Measurements from ENCODE around the gene TEAD3.

DNA sequence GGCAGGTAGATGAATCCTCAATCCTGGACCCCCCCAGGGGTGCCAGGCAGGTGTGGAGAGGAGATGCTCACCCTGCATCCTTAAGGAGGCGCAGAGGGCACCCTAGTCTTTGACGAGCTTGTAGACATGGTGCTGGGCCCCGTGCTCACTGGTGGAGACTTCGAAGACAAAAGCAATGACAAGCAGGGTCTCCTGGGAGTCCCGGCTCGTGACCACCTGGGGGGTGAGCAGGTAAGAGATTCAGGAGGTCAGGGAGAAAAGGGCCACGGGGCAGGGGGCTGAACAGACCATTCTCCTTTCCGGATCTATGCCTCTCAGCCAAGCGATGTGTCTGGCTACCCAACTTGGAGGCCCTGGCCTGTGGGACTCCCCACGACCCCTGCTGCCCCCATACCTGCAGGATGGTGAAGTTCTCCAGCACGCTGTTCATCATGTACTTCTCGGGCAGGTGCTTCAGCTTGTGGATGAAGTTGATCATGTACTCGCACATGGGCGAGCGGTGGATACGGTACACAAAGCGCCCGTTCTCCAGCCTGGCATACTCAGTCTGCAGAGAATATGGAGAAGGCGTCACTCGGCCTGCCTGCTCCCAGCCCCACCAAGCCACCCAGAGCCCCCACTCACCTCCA lies 21.8 kb downstream of the TEAD3 start:
- TF ChIP-seq, protein P1, sequence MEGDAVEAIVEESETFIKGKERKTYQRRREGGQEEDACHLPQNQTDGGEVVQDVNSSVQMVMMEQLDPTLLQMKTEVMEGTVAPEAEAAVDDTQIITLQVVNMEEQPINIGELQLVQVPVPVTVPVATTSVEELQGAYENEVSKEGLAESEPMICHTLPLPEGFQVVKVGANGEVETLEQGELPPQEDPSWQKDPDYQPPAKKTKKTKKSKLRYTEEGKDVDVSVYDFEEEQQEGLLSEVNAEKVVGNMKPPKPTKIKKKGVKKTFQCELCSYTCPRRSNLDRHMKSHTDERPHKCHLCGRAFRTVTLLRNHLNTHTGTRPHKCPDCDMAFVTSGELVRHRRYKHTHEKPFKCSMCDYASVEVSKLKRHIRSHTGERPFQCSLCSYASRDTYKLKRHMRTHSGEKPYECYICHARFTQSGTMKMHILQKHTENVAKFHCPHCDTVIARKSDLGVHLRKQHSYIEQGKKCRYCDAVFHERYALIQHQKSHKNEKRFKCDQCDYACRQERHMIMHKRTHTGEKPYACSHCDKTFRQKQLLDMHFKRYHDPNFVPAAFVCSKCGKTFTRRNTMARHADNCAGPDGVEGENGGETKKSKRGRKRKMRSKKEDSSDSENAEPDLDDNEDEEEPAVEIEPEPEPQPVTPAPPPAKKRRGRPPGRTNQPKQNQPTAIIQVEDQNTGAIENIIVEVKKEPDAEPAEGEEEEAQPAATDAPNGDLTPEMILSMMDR (conservative IDR thresholded peaks at IDR 0.05; ENCODE audit: low read depth in 2 of 2), result no peak
- TF ChIP-seq CREB1 (CRISPR knock-in tag; IDR thresholded peaks at IDR 0.05; ENCODE audit: low read depth) (no peak), EZH2 (IDR thresholded peaks at IDR 0.05; ENCODE audit: low read depth, unreplicated experiment) (no peak), STAT1 (IDR thresholded peaks at IDR 0.05; ENCODE audit: unreplicated experiment) (no peak), POLR2AphosphoS5 (IDR thresholded peaks at IDR 0.05; ENCODE audit: low read depth) (no peak), EZH2phosphoT487 (IDR thresholded peaks at IDR 0.05; ENCODE audit: unreplicated experiment) (no peak), ZNF114 (CRISPR knock-in tag; IDR thresholded peaks at IDR 0.05) (no peak), JUNB (IDR thresholded peaks at IDR 0.05; ENCODE audit: unreplicated experiment) (no peak), ZNF331 (CRISPR knock-in tag; IDR thresholded peaks at IDR 0.05; ENCODE audit: low read depth) (no peak)
- TF ChIP-seq, protein P2, sequence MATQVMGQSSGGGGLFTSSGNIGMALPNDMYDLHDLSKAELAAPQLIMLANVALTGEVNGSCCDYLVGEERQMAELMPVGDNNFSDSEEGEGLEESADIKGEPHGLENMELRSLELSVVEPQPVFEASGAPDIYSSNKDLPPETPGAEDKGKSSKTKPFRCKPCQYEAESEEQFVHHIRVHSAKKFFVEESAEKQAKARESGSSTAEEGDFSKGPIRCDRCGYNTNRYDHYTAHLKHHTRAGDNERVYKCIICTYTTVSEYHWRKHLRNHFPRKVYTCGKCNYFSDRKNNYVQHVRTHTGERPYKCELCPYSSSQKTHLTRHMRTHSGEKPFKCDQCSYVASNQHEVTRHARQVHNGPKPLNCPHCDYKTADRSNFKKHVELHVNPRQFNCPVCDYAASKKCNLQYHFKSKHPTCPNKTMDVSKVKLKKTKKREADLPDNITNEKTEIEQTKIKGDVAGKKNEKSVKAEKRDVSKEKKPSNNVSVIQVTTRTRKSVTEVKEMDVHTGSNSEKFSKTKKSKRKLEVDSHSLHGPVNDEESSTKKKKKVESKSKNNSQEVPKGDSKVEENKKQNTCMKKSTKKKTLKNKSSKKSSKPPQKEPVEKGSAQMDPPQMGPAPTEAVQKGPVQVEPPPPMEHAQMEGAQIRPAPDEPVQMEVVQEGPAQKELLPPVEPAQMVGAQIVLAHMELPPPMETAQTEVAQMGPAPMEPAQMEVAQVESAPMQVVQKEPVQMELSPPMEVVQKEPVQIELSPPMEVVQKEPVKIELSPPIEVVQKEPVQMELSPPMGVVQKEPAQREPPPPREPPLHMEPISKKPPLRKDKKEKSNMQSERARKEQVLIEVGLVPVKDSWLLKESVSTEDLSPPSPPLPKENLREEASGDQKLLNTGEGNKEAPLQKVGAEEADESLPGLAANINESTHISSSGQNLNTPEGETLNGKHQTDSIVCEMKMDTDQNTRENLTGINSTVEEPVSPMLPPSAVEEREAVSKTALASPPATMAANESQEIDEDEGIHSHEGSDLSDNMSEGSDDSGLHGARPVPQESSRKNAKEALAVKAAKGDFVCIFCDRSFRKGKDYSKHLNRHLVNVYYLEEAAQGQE (IDR thresholded peaks at IDR 0.05; ENCODE audit: unreplicated experiment), result no peak
- TF ChIP-seq, protein P3, sequence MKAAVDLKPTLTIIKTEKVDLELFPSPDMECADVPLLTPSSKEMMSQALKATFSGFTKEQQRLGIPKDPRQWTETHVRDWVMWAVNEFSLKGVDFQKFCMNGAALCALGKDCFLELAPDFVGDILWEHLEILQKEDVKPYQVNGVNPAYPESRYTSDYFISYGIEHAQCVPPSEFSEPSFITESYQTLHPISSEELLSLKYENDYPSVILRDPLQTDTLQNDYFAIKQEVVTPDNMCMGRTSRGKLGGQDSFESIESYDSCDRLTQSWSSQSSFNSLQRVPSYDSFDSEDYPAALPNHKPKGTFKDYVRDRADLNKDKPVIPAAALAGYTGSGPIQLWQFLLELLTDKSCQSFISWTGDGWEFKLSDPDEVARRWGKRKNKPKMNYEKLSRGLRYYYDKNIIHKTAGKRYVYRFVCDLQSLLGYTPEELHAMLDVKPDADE (IDR thresholded peaks at IDR 0.05), result no peak

Data from GM23338 (cell line).